SK-N-SH treated with all-trans-retinoic acid at 6 μM for 48 hours (cell line): ENCODE results near the gene TANGO2.

Source experiments
- CSRNP3 ChIP-seq: fragments of 250-450 bp; sonication (Bioruptor Pico); IDR thresholded peaks from 2 replicates; pipeline ENCODE4 v1.5.1; 2021; ENCODE audit warnings: mild to moderate bottlenecking, moderate library complexity
- PATZ1 ChIP-seq: fragments of 250-450 bp; sonication (Bioruptor Pico); IDR thresholded peaks from 2 replicates; pipeline ENCODE4 v1.8.0; 2020; ENCODE audit warnings: mild to moderate bottlenecking, moderate library complexity, borderline replicate concordance
- RARB ChIP-seq: fragments of 250-450 bp; sonication (Bioruptor Pico); IDR thresholded peaks from 2 replicates; pipeline ENCODE4 v1.8.0; 2021; ENCODE audit warnings: mild to moderate bottlenecking, moderate library complexity
- SNAI2 ChIP-seq: fragments of 250-450 bp; sonication (Bioruptor Pico); IDR thresholded peaks from 2 replicates; pipeline ENCODE4 v1.5.0; 2020; ENCODE audit warnings: mild to moderate bottlenecking, moderate library complexity
- TSHZ2 ChIP-seq: fragments of 250-450 bp; sonication (Bioruptor Pico); IDR thresholded peaks from 2 replicates; pipeline ENCODE4 v1.5.0; 2020; ENCODE audit warnings: mild to moderate bottlenecking, moderate library complexity

- TF ChIP-seq SNAI2 (CRISPR knock-in tag) = no peak
- no peak for TF ChIP-seq RARB (CRISPR knock-in tag)
- TF ChIP-seq CSRNP3 = no peak
- TF ChIP-seq TSHZ2 (CRISPR knock-in tag) = no peak
- no peak for TF ChIP-seq PATZ1 (CRISPR knock-in tag)
These were observed 48.6 kb downstream of the TANGO2 start for GRCh38 chr22:20069331-20070042.
